Measurements from ENCODE around the gene HDAC4. TPM values are rescaled to one million over a fixed set of nuclear protein-coding genes. Genes with fewer than 3 reads are reported as not detected.

The HDAC4 gene
- total and polyA plus RNA-seq, 2 donors from 2014 or later = 2.2 to 56.8 TPM

DNA sequence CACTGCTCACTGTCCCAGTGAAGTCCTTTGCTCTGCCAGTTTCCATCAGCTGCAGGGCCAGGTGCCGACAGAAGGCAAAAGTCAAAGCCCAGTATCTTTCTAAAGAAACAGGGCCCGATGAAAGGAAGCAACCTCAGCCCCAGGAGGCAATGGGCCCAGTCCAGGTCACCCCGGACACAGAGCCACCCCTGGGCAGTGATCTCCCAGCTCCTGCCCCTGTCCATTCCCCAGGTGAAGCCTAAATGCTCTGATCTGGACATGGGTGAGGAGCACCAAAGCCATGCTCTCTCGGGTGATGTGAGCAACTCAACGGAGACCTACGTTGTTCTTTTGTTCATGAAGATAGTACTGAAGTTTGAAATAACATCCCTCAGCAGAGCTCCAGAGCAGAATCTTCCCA lies 61.6 kb downstream of the HDAC4 start:
- Histone ChIP-seq H3K9me3 (ENCODE audit: control insufficient read depth in 2 of 3, insufficient read depth in 1 of 3, low read length in 3 of 3) (no peaks in the 10 kb centered on the region), H3K4me3 (ENCODE audit: low read length in 3 of 3) (no peak overlapping the region), H3K36me3 (ENCODE audit: control insufficient read depth in 2 of 3, insufficient read depth in 3 of 3, low read length in 3 of 3) (no peaks in the 10 kb centered on the region), H3K27me3 (ENCODE audit: control insufficient read depth, insufficient read depth, low read length) (no peaks in the 10 kb centered on the region), H3K27ac (ENCODE audit: low read depth in 2 of 2, low read length in 2 of 2) (no peak overlapping the region), H3K9ac (ENCODE audit: low read length in 3 of 3) (no peak overlapping the region), H3K4me1 (ENCODE audit: control insufficient read depth in 2 of 3, insufficient read depth in 2 of 3, low read depth in 1 of 3, low read length in 3 of 3) (peaks cover 0 to 4% (median 0%) of the 10 kb centered on the region in 3 donors)
- no peak for FAIRE-seq
- intact Hi-C loops (cut with DNase I) = no loop called here
- no peak for DNase-seq
- no peak for TF ChIP-seq CTCF (IDR thresholded peaks at IDR 0.05; ENCODE audit: borderline replicate concordance, extremely low read depth, insufficient read depth)

DNA sequence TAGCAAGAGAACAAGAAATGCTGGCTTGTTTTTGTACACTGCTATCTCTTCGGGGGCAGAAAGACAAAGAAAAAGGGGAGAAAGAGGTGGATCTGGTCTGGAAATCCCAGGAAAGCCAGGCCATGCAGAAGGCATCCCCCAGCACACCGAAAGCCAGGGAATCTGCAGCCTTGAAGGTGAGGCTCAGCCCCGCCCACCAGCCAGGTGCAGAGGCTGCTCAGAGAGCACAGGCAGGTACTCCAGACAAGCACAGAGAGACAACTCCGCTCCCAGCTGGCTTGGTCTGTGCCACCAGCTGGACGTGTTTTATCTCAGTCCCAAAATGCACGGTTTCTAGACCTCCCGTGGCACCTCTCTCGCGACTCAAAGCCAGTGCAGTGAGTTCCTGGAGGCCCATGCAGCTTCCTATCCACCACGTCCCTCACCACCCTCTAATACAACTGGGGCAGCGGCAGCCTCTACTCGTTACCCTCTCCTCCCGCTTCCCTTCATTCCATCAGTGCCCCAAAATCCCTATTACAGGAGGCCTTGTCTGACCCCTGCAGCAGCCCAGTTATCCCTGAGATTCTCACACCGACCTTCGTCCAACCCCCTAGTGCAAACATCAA lies 62.8 kb downstream of the HDAC4 start:
- TF ChIP-seq CTCF (IDR thresholded peaks at IDR 0.05; ENCODE audit: borderline replicate concordance, extremely low read depth, insufficient read depth) = no peak
- DNase-seq = peak in 1 of 5 donors; percentile 22
- Histone ChIP-seq H3K4me1 (ENCODE audit: control insufficient read depth in 2 of 3, insufficient read depth in 2 of 3, low read depth in 1 of 3, low read length in 3 of 3) (peaks cover 0 to 4% (median 0%) of the 10 kb centered on the region in 3 donors), H3K27me3 (ENCODE audit: control insufficient read depth, insufficient read depth, low read length) (no peaks in the 10 kb centered on the region), H3K36me3 (ENCODE audit: control insufficient read depth in 2 of 3, insufficient read depth in 3 of 3, low read length in 3 of 3) (no peaks in the 10 kb centered on the region), H3K27ac (ENCODE audit: low read depth in 2 of 2, low read length in 2 of 2) (no peak overlapping the region), H3K9ac (ENCODE audit: low read length in 3 of 3) (no peak overlapping the region), H3K4me3 (ENCODE audit: low read length in 3 of 3) (no peak overlapping the region), H3K9me3 (ENCODE audit: control insufficient read depth in 2 of 3, insufficient read depth in 1 of 3, low read length in 3 of 3) (no peaks in the 10 kb centered on the region)
- no peak for FAIRE-seq
- intact Hi-C loops (cut with DNase I) = no loop called here

- H3K27me3 ChIP-seq (ENCODE audit: control insufficient read depth, insufficient read depth, low read length) = no peaks in the 10 kb centered on the region
- no peak overlapping the region for H3K9ac ChIP-seq (ENCODE audit: low read length in 3 of 3)
- no peak for DNase-seq
- no peak overlapping the region for H3K4me3 ChIP-seq (ENCODE audit: low read length in 3 of 3)
- intact Hi-C loops (cut with DNase I) = no loop called here
- TF ChIP-seq CTCF (IDR thresholded peaks at IDR 0.05; ENCODE audit: borderline replicate concordance, extremely low read depth, insufficient read depth) = no peak
- no peaks in the 10 kb centered on the region for H3K9me3 ChIP-seq (ENCODE audit: control insufficient read depth in 2 of 3, insufficient read depth in 1 of 3, low read length in 3 of 3)
- peaks cover 0 to 4% (median 0%) of the 10 kb centered on the region in 3 donors for H3K4me1 ChIP-seq (ENCODE audit: control insufficient read depth in 2 of 3, insufficient read depth in 2 of 3, low read depth in 1 of 3, low read length in 3 of 3)
- no peak for FAIRE-seq
- H3K36me3 ChIP-seq (ENCODE audit: control insufficient read depth in 2 of 3, insufficient read depth in 3 of 3, low read length in 3 of 3) = no peaks in the 10 kb centered on the region
- no peak overlapping the region for H3K27ac ChIP-seq (ENCODE audit: low read depth in 2 of 2, low read length in 2 of 2)
Observed at GRCh38 chr2:239337122-239337876, 63.5 kb downstream of the HDAC4 start.
